GM19468 (cell line): ENCODE results near the gene RNU6-1.

Experiments used
- ATAC-seq: cut with Tn5 transposase; IDR thresholded peaks from one replicate; pipeline ENCODE4 v1.9.1; 2021; ENCODE audit warnings: mild to moderate bottlenecking, moderate library complexity, moderate number of reproducible peaks; ENCODE audit not compliant: unreplicated experiment; ENCODE audit errors: extremely low read depth

Gene RNU6-1

GRCh38 chr15:67859331-67859946 lies 19.6 kb upstream of the RNU6-1 start:
- ATAC-seq, result no peak

- no peak for ATAC-seq
Measured at GRCh38 chr15:67857220-67857619, 17.4 kb upstream of the RNU6-1 start.

DNA sequence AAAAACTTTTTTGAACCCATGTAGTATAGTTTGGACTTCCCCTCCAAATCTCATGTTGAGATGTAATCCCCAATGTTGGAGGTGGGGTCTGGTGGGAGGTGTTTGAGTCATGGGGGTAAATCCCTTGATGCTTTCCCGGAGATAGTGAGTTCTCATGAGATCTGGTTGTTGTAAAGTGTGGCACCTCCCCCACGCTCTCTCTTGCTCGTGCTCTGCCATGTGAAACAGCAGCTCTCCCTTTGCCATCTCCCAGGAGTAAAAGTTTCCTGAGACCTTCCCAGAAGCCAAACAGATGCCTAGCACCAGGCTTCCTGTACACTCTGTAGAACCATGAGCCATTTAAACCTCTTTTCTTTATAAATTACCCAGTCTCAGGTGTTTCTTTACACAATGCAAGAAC lies 16.0 kb upstream of the RNU6-1 start:
- no peak for ATAC-seq

DNA sequence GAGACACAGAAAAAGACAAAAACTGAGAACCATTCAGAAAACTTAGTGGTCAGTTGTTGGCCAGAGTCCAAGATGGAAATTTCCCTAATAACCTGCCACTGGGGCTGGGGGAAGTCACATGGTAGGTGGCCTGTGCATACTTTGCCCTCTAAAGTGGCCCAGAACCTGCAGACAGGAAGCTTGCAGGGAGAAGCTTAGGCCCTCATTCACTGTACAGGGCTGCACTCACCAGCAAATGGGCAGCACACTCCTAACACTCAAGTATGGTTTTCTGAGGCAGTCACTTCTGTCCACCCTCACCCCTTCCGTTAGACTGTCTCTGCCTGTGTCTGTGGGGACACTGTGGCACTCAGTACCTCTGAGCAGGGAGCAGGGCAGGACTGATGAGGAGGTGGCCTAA lies 14.5 kb upstream of the RNU6-1 start:
- no peak for ATAC-seq

DNA sequence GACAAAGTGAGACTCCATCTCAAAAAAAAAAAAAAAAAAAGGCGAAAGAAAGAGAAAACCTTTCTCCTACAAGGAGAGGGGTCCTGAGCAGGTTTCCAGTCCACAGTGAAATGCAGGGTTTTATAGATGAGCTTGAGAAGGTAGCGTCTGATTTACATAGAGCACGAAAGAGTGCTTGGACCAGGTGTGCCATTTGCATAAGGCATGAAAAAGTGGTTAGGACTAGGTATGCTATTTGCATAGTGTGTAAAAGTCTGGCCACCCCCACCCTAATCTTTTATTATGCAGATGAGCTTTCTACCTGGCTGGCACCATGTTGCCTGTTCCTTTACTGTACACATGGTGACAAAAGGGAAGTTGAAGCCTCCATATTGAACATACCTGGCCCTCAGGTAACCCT lies 13.6 kb upstream of the RNU6-1 start:
- no peak for ATAC-seq

- no peak for ATAC-seq
Measured at GRCh38 chr15:67852418-67852817, 12.6 kb upstream of the RNU6-1 start.

GRCh38 chr15:67850994-67851571 lies 11.2 kb upstream of the RNU6-1 start:
- ATAC-seq, result no peak

- no peak for ATAC-seq
Measured at GRCh38 chr15:67850336-67850735, 10.5 kb upstream of the RNU6-1 start.

- ATAC-seq, result no peak
Measured at GRCh38 chr15:67849538-67849937, 9.7 kb upstream of the RNU6-1 start.

DNA sequence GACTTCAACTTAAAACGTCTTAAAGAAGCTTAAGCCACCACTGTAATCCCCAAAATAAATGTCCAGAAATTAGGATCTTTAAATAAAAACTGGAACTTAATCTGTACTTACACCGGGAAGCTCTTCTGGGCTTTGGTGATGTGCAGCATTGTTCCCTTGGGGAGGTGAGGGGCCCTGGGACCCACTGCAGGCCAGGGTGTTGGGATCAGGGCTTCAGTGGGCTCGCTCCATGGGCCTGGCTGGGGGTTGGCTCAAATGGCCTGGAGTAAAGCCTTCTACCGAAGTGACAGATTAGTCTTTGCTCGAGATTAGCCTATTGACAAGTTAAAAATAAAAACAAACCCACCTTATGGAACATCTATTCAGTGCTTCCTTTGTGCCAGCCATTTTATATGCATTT lies 6.1 kb upstream of the RNU6-1 start:
- no peak for ATAC-seq

GRCh38 chr15:67843571-67844387 lies 3.9 kb upstream of the RNU6-1 start:
- ATAC-seq, result no peak

DNA sequence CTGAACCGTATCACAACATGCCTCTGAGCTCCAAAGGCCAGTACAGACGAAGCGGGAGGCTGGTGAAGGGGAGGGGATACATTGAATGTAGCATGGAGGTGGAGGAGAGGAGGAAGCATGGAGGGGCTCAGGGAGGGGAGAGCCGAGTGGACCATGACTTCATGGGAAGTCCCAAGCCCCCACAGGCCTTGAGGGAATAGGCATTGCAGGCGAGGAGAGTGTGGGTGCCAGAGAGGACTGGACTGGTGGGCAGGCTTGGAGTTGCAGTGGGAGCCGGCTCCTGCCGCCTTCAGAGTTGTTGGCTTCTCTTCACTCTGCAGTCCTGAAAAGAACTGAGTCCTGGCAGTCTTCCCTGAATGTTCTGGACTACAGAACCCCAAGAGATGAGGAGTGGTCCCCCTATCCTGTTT lies 3.3 kb upstream of the RNU6-1 start:
- no peak for ATAC-seq

- no peak for ATAC-seq
Measured at GRCh38 chr15:67841513-67841762, 1.6 kb upstream of the RNU6-1 start.

DNA sequence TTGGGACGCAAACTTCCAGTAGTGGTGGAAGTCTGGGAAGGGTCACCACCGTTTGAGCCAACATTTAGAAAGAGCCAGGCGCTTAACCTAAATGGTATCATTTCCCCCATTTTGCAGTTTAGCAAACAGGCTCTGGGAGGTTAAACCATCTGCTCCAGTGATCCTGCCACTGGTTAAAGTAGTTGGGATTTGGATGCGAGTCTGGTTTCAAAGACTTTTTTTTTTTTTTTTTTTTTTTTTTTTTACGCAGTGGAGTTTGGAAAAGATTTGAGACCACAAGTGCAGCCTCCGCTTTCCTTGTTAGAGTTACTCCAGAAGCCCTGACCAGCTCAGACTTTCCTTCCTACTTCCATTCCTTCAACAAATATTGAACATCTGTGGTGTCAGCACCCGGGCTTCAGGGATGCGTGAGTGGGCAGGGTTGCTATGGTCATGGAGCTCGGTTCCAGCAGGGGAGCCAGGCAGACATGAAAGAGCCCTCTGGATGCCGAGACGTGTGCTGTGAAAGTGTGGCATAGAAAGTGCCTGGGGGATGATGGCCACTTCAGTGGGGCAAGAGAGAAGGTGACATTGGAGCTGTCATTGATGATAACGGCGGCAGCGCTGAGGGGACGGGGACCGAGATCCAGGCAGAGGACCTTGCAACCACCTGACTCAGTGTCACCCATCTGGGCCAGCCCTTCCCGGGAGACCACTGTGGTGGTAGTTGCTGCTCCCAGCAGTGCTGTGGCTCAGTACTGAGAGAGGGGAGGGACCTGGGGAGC lies 1.1 kb upstream of the RNU6-1 start:
- no peak for ATAC-seq

GRCh38 chr15:67839499-67839928 lies 331 bp downstream of the RNU6-1 start:
- no peak for ATAC-seq

GRCh38 chr15:67838789-67839332 lies 984 bp downstream of the RNU6-1 start:
- ATAC-seq, result no peak

- ATAC-seq, result no peak
Measured at GRCh38 chr15:67836955-67837354, 2.9 kb downstream of the RNU6-1 start.

GRCh38 chr15:67836477-67836876 lies 3.4 kb downstream of the RNU6-1 start:
- ATAC-seq, result no peak

GRCh38 chr15:67836134-67836455 lies 3.8 kb downstream of the RNU6-1 start:
- no peak for ATAC-seq

DNA sequence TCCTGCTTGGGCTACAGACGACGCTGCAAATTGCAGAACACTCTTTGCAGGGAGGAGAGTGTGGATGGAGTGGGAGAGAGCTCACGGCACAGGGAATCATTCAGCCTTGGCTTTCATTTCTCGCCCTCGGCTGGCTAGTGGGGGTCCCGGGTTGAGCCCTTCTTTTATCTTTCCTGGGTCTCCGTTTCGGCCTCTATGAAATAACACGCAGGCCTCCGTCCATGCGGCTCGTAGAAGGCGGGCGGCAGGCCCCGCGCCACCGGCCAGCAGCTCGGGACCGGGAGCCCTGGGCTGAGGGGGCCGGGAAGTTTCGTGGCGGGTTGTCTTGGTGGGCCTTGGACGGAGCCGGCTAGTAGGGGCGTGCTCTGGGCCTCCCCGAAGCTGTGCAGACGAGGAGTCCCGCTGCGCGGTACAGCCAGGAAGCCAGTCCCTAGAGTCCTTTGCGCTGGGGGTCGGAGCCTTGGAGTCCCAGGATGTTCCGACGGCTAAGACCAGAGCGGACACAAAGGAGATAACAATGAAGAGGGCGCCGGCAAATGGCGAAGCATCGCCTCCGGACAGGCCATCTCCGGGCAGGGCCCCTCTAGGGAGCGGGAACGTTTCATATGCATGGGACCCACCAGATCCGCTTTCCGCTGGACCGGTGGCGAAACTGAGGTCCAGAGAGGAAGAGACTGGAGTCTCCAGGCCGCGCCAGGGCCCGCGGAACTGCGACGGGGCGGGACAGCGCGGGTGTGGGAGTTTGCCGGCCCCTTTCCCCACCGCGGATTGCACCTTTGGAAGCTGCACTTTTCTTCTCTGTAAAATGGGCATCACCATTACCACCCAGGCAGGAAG lies 4.3 kb downstream of the RNU6-1 start:
- no peak for ATAC-seq
